ENCODE data around the gene NANOS3.
A peak's percentile ranks its signal among the peaks of the same experiment; 100 is the strongest.

NANOS3 gene

GRCh38 chr19:13864667-13865570 is 12.0 kb upstream of the NANOS3 start:
- H3K9ac ChIP-seq (ENCODE audit: insufficient read length, low read depth), result peak overlapping the region; percentile 56

GRCh38 chr19:13865571-13866462 is 11.1 kb upstream of the NANOS3 start:
- peaks cover 48% of the 10 kb centered on the region for H3K27me3 ChIP-seq (ENCODE audit: insufficient read depth, insufficient read length)
- H3K4me3 ChIP-seq (ENCODE audit: insufficient read length, low read depth), result peak overlapping the region; percentile 34
- no peak for DNase-seq (ENCODE audit: low read depth, low spot score)
- no peaks in the 10 kb centered on the region for H3K9me3 ChIP-seq (ENCODE audit: insufficient read depth, low read length)
- H3K36me3 ChIP-seq (ENCODE audit: insufficient read depth, insufficient read length, low read length), result peaks cover 3% of the 10 kb centered on the region
- peak overlapping the region; percentile 42 for H3K9ac ChIP-seq (ENCODE audit: insufficient read length, low read depth)
- peaks cover 29% of the 10 kb centered on the region for H3K4me1 ChIP-seq (ENCODE audit: insufficient read depth, insufficient read length)
- no peak for TF ChIP-seq YY1 (IDR thresholded peaks at IDR 0.05; ENCODE audit: insufficient read depth, insufficient read length)
- peak; percentile 10 for TF ChIP-seq SUZ12 (IDR thresholded peaks at IDR 0.05; ENCODE audit: extremely low read depth, insufficient read depth, insufficient read length)
- TF ChIP-seq ZNF274 (IDR thresholded peaks at IDR 0.05; ENCODE audit: low read depth, low read length), result no peak

More at GRCh38 chr19:13864667-13865570, 12.0 kb upstream of the NANOS3 start:
- TF ChIP-seq SUZ12 (IDR thresholded peaks at IDR 0.05; ENCODE audit: extremely low read depth, insufficient read depth, insufficient read length) (no peak), YY1 (IDR thresholded peaks at IDR 0.05; ENCODE audit: insufficient read depth, insufficient read length) (no peak), ZNF274 (IDR thresholded peaks at IDR 0.05; ENCODE audit: low read depth, low read length) (no peak)
- no peak for DNase-seq (ENCODE audit: low read depth, low spot score)
- H3K4me3 ChIP-seq (ENCODE audit: insufficient read length, low read depth), result peak overlapping the region; percentile 15
- H3K4me1 ChIP-seq (ENCODE audit: insufficient read depth, insufficient read length), result peaks cover 32% of the 10 kb centered on the region
- peaks cover 3% of the 10 kb centered on the region for H3K36me3 ChIP-seq (ENCODE audit: insufficient read depth, insufficient read length, low read length)
- no peaks in the 10 kb centered on the region for H3K9me3 ChIP-seq (ENCODE audit: insufficient read depth, low read length)
- peaks cover 47% of the 10 kb centered on the region for H3K27me3 ChIP-seq (ENCODE audit: insufficient read depth, insufficient read length)

GRCh38 chr19:13866463-13867046 is 10.4 kb upstream of the NANOS3 start:
- Histone ChIP-seq H3K4me3 (ENCODE audit: insufficient read length, low read depth) (peak overlapping the region; percentile 34), H3K36me3 (ENCODE audit: insufficient read depth, insufficient read length, low read length) (peaks cover 3% of the 10 kb centered on the region), H3K9ac (ENCODE audit: insufficient read length, low read depth) (peak overlapping the region; percentile 12), H3K4me1 (ENCODE audit: insufficient read depth, insufficient read length) (peaks cover 24% of the 10 kb centered on the region), H3K27me3 (ENCODE audit: insufficient read depth, insufficient read length) (peaks cover 54% of the 10 kb centered on the region), H3K9me3 (ENCODE audit: insufficient read depth, low read length) (no peaks in the 10 kb centered on the region)
- DNase-seq (ENCODE audit: low read depth, low spot score), result no peak
- TF ChIP-seq ZNF274 (IDR thresholded peaks at IDR 0.05; ENCODE audit: low read depth, low read length), result no peak
- TF ChIP-seq SUZ12 (IDR thresholded peaks at IDR 0.05; ENCODE audit: extremely low read depth, insufficient read depth, insufficient read length), result no peak

GRCh38 chr19:13868663-13869062 is 8.3 kb upstream of the NANOS3 start:
- Histone ChIP-seq H3K36me3 (ENCODE audit: insufficient read depth, insufficient read length, low read length) (peaks cover 3% of the 10 kb centered on the region), H3K9me3 (ENCODE audit: insufficient read depth, low read length) (no peaks in the 10 kb centered on the region), H3K27me3 (ENCODE audit: insufficient read depth, insufficient read length) (peaks cover 64% of the 10 kb centered on the region), H3K9ac (ENCODE audit: insufficient read length, low read depth) (no peak overlapping the region), H3K4me3 (ENCODE audit: insufficient read length, low read depth) (no peak overlapping the region), H3K4me1 (ENCODE audit: insufficient read depth, insufficient read length) (peaks cover 18% of the 10 kb centered on the region)
- TF ChIP-seq YY1 (IDR thresholded peaks at IDR 0.05; ENCODE audit: insufficient read depth, insufficient read length), result no peak
- no peak for TF ChIP-seq ZNF274 (IDR thresholded peaks at IDR 0.05; ENCODE audit: low read depth, low read length)
- no peak for TF ChIP-seq SUZ12 (IDR thresholded peaks at IDR 0.05; ENCODE audit: extremely low read depth, insufficient read depth, insufficient read length)
- DNase-seq (ENCODE audit: low read depth, low spot score), result no peak

GRCh38 chr19:13869281-13869680 is 7.7 kb upstream of the NANOS3 start:
- TF ChIP-seq SUZ12 (IDR thresholded peaks at IDR 0.05; ENCODE audit: extremely low read depth, insufficient read depth, insufficient read length), result no peak
- no peak for TF ChIP-seq YY1 (IDR thresholded peaks at IDR 0.05; ENCODE audit: insufficient read depth, insufficient read length)
- no peak for TF ChIP-seq ZNF274 (IDR thresholded peaks at IDR 0.05; ENCODE audit: low read depth, low read length)
- peaks cover 3% of the 10 kb centered on the region for H3K36me3 ChIP-seq (ENCODE audit: insufficient read depth, insufficient read length, low read length)
- no peak overlapping the region for H3K9ac ChIP-seq (ENCODE audit: insufficient read length, low read depth)
- no peaks in the 10 kb centered on the region for H3K9me3 ChIP-seq (ENCODE audit: insufficient read depth, low read length)
- H3K4me3 ChIP-seq (ENCODE audit: insufficient read length, low read depth), result no peak overlapping the region
- H3K27me3 ChIP-seq (ENCODE audit: insufficient read depth, insufficient read length), result peaks cover 63% of the 10 kb centered on the region
- peaks cover 12% of the 10 kb centered on the region for H3K4me1 ChIP-seq (ENCODE audit: insufficient read depth, insufficient read length)
- no peak for DNase-seq (ENCODE audit: low read depth, low spot score)

GRCh38 chr19:13870873-13871272 is 6.1 kb upstream of the NANOS3 start:
- Histone ChIP-seq H3K4me3 (ENCODE audit: insufficient read length, low read depth) (no peak overlapping the region), H3K27me3 (ENCODE audit: insufficient read depth, insufficient read length) (peaks cover 67% of the 10 kb centered on the region), H3K4me1 (ENCODE audit: insufficient read depth, insufficient read length) (peaks cover 10% of the 10 kb centered on the region), H3K9me3 (ENCODE audit: insufficient read depth, low read length) (no peaks in the 10 kb centered on the region), H3K9ac (ENCODE audit: insufficient read length, low read depth) (peak overlapping the region; percentile 22), H3K36me3 (ENCODE audit: insufficient read depth, insufficient read length, low read length) (peaks cover 3% of the 10 kb centered on the region)
- DNase-seq (ENCODE audit: low read depth, low spot score), result no peak
- TF ChIP-seq SUZ12 (IDR thresholded peaks at IDR 0.05; ENCODE audit: extremely low read depth, insufficient read depth, insufficient read length) (no peak), YY1 (IDR thresholded peaks at IDR 0.05; ENCODE audit: insufficient read depth, insufficient read length) (no peak), ZNF274 (IDR thresholded peaks at IDR 0.05; ENCODE audit: low read depth, low read length) (no peak)

Data from NT2/D1 (cell line).